Measurements from ENCODE around the gene RIMS3.
"Not testable (repeated sequence)": the region's sequence is repeated elsewhere in the genome, so short reads cannot be mapped to it uniquely, and the experiment has no call there.

Gene RIMS3

GRCh38 chr1:40588586-40588985 lies 76.9 kb downstream of the RIMS3 start:
- no peak overlapping the region for H3K4me3 ChIP-seq (ENCODE audit: control insufficient read depth, low read depth, low read length)
- no peak for DNase-seq (ENCODE audit: low read depth)
- no peak for TF ChIP-seq CTCF (conservative IDR thresholded peaks at IDR 0.05; ENCODE audit: control insufficient read depth, insufficient read depth, low read depth, low read length)

- no peak for TF ChIP-seq CTCF (conservative IDR thresholded peaks at IDR 0.05; ENCODE audit: control insufficient read depth, insufficient read depth, low read depth, low read length)
- DNase-seq (ENCODE audit: low read depth), result no peak
- H3K4me3 ChIP-seq (ENCODE audit: control insufficient read depth, low read depth, low read length), result no peak overlapping the region
Observed at GRCh38 chr1:40583980-40584379, 81.5 kb downstream of the RIMS3 start.

GRCh38 chr1:40582116-40582515 lies 83.4 kb downstream of the RIMS3 start:
- no peak for TF ChIP-seq CTCF (conservative IDR thresholded peaks at IDR 0.05; ENCODE audit: control insufficient read depth, insufficient read depth, low read depth, low read length)
- DNase-seq (ENCODE audit: low read depth), result no peak
- H3K4me3 ChIP-seq (ENCODE audit: control insufficient read depth, low read depth, low read length), result no peak overlapping the region

- H3K4me3 ChIP-seq (ENCODE audit: control insufficient read depth, low read depth, low read length), result no peak overlapping the region
- no peak for TF ChIP-seq CTCF (conservative IDR thresholded peaks at IDR 0.05; ENCODE audit: control insufficient read depth, insufficient read depth, low read depth, low read length)
- DNase-seq (ENCODE audit: low read depth), result no peak
Observed at GRCh38 chr1:40575336-40575735, 90.1 kb downstream of the RIMS3 start.

- H3K4me3 ChIP-seq (ENCODE audit: control insufficient read depth, low read depth, low read length); DNase-seq (ENCODE audit: low read depth): not testable (repeated sequence)
Observed at GRCh38 chr1:40574805-40575204, 90.7 kb downstream of the RIMS3 start.

All from fibroblast of mammary gland (primary cell).